Cerebellar cortex (tissue), 1 donor: Measurements from ENCODE around the gene COMMD4.
A peak's percentile ranks its signal among the peaks of the same experiment; 100 is the strongest.
"Not testable (repeated sequence)": the region's sequence is repeated elsewhere in the genome, so short reads cannot be mapped to it uniquely, and the experiment has no call there.

Experiments used
- DNase-seq: peaks from one replicate; pipeline ENCODE4 v3.0.0-alpha.2; 2015; ENCODE audit warnings: low spot score

Gene COMMD4

DNA sequence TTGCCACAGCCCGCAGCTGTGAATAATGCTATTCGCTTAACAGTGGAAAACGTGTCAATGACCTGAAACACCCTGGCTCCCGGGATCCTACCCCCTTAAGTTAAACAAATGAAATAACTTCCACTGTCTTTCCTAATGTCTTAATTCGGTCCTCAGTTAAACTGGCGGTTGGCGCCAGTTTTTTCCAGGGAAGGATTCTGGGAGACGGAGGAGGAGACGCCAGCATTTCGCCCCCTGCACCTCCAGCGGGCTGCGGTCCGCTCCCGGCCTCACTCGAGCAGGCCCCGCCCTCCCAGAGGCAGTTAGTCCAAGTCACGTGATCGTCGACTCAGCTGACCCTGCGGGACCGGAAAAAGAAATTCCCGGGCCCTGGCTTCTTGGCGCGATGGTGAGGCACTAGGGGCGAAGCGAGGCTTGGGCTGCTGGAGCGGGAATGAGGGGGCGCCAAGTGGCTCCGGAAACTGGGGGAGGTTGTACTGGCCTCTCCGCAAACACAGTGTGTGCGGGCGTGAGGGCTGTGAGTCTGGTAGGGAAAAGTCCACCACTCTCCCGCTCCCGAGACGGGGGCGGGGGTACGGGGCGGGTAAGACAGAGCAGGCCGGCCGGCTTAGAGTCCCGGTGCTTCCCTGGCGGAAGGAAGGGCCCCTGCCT is at the start of gene COMMD4:
TSS of gene COMMD4 (plus strand) at position 359 of the 651 bp plus-strand sequence. CDS start at position 386, 27 bp downstream.
- peak; percentile 96 for DNase-seq

DNA sequence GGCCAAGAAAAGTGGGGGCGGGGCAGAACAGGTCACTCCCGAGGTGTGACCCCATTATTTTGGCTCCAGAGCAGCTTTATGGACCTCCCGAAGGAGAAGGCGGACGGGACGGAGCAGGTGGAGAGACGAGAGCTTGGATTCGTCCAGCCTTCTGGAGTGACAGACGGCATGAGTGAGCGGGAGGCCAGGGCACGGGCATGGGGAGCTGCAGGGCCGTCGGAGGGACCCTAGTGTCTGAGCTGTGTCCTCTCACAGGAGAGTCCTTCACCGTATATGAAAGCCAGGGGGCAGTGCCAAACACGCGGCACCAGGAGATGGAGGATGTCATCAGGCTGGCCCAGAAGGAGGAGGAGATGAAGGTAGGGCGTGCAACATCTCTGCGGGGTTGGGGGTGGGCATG is 42.2 kb upstream of the COMMD4 start:
- DNase-seq = not testable (repeated sequence)

DNA sequence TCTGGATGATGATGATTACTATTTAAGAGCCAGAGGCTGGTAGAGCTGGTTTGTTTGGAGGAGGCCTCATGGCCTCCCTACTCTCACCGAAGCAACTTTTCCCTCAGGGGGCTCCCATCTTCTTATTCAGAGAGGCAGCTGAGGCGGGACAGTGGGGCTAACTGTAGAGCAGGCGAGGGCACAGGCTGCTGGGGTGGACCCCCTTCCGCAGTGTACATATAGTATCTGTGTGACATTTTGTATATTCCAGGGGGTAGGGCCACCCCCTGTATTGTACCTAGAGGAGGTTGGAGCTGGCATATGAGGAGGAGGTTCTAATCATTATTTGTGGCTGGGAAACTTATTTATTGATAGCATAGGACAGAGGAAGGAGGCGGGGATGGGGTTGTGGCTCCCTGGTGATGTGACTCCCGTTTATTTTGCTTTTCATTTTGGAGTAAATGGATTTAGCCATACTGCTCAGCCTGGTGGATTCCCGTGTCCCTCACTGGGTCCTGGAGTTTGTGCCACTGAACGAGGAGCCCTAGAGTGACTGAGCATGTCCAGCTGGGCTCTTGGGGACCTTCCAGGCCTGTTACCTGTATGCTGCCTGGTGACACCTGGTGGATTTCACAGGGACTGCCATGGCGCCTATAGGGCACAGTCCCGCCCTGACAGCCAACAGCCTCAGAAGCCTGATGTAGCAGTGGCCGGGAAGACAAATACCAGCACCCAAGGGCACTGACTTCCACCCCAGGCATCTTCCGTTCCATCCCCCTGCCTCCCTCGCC is 37.1 kb upstream of the COMMD4 start:
- not testable (repeated sequence) for DNase-seq

DNA sequence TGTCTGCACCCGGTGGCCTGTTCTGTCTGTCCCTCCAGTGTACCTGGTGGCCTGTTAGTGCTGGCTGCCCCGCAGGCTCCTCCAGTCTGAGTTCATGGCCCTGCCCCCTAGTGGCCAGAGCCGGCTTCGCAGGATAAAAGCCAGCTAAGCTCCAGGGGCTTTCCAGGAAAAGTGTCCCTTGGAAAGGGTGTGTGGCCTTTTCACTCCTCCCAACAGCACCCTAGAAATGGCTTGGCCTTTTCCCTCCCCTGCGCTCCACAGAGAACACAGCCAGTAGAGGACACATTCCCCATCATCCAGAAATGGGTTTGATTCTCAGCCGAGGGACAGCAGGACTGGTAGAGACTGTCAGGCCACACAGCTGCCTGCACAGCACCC is 36.6 kb upstream of the COMMD4 start:
- DNase-seq = not testable (repeated sequence)

DNA sequence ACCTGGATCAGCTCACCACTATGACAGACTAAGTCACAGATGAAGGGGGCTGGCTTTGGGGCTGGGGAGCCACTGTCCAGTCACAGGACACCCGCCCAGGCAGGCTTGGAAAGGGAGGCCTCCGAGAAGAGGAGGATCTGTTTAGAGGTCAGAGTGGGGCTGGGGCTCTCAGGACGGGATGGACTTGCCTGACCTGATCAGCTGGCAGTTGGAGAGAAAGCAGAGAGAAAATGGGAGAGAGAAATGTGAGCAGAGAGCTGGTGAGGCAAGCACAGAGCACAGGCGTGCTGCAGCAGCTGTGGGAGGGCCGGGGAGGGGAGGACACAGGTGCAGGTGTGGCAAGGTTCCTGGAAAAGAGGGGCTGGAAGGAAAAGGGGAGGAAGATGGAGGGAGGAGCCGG is 35.8 kb upstream of the COMMD4 start:
- DNase-seq = not testable (repeated sequence)

DNA sequence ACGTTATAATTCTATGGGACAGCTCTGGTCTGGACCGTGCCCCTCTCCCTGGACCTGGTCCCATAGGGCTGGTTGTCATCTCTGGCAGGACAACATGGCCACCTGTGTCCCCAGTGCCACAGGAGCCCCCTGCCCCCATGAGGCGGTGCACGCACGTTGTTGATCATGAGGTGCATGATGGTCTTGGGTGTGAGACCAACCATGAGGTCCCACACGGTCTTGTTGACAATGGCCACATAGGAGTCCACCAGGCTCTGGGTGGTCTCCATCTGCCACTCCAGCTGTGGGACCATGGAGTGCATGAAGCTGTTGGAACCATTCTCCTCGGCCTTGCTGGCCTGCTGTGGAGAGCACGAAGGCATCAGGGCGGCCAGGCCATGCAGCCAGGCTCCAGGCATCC is 33.5 kb upstream of the COMMD4 start:
- no peak for DNase-seq

DNA sequence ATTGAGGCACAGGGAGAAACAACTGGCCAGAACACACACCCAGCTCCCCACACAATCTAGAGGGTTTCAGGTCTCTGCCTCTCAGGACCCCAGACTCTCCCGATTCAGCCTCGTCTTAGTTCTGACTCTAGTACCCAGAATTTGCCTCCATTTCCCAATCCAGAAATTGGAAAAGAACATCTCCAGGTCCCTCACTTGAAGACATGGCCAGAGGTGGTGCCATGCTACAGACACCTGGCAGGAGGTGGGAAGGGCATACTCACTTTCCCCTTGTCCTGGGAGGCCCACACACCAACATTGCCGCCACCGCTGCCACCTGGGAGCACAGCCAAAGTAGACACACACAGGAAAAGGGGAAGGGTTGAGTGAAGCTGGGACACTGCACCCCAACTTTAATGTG is 33.1 kb upstream of the COMMD4 start:
- DNase-seq = not testable (repeated sequence)

DNA sequence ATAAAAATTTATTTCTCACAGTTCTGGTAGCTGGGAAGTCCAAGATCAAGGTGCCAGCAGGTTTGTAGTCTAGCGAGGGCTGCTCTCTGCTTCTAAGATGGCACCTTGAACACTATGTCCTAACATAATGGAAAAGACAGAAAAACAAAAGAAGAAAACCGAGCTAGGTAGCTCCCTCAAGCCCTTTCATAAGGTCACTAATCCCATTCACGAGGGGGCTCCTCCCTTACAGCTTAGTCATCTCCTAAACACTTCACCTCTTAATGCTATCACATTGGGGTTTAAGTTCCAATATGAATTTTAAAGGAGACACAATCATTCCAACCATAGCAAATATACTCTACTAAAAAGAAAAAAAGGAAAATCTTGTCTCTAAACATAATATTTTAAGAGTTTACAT is 29.7 kb upstream of the COMMD4 start:
- DNase-seq = no peak

DNA sequence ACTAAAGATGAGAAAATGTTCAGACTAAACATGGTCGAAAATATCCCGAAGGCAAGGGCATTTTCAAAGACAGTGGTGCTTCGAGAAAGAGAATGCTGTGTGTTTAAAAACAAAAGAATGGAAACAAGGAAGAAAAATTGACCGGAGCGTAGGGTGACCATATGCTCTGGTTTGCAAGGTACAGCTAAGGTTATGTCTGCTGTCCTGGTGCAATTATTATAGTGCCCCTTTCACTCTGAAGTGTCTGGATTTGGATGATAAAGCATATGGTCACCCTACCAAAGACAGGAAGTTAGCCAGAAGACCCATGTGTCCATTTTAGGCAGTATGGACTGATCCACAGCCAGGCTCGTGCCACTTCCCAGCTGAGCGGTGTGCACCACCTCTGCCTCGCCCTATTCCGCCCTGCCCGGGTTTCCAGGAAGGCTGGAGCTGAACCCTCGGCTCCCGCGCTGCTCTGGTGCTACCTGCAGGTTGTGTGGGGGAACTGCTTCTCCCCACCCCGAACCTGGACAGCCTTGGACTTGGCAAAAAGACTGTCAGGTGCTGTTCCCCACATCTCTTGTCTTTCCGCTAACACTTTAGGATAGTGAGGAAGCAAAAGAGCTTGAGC is 28.0 kb upstream of the COMMD4 start:
- peak; percentile 37 for DNase-seq

DNA sequence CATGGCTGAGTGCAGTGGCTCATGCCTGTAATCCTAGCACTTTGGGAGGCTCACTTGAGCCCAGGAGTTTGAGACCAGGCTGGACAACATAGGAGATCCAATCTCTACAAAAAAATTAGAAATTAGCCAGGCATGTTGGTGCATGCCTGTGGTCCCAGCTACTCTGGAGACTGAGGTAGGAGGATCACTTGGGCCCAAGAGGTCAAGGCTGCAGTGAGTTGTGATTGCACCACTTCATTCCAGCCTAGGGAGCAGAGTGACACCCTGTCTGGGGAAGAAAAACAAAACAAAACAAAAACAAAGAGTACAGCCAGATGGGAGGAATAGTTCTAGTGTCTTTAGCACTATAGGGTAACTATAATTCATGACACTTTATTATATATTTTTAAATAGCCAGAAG is 26.2 kb upstream of the COMMD4 start:
- no peak for DNase-seq

DNA sequence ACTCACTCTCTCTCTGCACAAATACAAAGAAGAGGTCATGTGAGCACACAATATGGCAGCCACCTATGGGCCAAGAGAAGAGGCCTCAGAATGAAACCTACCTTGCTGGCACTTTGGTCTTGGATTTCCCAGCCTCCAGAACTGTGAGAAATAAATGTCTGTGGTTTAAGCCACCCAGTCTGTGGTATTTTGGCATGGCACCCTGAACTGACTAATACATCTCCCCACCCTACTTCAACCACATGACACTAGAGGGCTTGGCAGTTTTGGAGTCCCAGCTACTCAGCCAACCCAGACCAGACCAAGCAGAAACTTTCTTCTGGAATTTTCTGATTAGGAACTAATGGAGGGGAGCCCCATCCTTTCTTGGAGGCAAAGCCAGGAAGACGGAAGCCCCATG is 23.3 kb upstream of the COMMD4 start:
- DNase-seq = not testable (repeated sequence)

DNA sequence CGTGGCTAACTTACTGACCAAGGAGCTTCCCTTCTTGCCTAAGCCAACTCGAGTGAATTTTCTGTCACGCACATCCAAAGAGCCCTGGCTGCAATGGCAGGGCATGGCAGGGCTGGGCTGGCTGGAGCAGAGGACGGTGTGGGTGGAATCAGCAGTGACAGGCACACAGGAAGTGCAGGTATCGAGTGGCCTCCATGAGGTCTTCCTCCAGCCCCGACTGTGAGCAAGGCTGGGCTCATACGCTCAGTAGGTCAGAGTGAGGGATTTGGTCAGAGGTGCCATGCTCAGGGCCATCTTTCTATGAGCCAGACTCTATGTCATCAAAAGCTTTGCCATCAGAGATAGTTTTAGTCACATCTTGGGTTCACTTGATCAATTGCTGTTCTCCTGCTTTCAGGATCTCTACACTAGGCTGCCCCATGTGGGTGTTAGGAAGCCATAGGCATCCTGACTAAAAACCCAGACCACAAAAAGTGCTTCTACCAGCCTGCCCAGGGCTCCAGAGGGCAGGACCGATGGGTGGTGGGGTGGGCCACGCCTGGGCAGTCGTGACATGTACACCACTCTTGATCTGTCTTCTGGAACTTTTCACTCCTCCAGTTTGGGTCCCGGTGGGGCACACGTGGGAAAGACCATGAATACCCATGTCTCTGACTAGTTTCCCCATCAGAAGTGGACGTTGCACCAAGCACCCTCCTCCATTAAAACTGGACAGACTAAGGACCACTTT is 22.6 kb upstream of the COMMD4 start:
- no peak for DNase-seq

DNA sequence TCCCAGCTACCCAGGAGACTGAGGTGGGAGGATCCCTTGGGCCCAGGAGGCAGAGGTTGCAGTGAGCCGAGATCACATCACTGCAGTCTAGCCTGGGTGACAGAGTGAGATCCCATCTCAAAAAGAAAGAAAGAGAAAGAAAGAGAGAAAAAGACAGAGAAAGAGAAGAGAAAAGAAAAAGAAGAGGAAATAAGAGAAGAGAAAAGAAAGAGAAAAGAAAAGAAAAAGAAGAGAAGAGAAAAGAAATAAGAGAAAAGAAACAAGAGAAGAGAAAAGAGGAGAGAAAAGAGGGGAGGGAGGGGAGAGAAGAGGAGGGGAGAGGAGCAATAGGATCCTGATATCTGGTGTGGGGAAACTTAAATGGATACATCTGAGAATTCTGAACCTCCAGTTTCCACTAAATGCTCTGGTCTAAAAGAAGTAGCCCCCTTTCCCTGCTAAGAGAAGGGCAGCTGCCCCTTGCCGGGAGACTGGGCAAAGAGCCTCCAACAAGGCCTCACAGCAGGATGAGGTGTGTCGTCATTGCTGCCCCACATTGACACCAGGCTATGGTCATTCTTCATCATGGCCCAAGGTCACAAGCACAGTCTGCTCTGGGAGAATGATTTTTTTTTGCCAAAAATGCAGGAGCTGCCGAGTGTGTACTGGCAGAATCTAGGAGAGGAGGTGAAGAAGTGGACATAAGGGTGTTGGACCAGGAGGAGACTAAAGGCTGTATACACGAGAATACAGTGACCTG is 21.1 kb upstream of the COMMD4 start:
- DNase-seq = no peak

DNA sequence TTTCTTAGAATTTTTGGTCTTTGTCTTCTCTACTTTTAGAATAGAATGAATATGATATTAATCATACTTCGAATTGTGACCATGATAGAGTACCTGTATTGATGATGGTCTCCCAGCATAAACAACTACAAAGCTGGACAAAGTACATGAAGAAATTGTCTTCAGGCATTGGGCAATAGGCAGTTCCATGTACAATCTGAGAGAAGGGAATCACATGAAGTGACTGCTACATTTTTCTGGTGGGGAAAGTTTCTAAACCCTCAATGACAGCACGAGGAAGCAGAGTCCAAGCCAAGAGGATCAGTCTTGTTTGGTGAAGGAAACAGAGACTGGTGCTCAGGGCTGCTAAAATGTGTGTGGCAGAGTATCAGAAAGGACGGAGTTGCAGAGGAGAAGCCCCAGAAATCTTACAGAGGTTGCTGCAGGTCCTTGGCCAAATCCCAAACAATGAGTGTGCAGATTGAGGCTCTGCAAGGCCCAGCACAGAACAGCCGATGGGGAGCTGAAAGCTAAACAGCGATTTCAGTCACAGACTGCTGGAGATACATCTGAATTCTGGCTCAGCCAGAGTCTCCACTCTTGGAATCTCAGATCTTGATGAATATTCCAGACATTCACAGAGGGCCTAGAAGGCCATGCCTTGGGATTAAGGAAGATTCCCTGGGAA is 16.5 kb upstream of the COMMD4 start:
- DNase-seq = not testable (repeated sequence)

DNA sequence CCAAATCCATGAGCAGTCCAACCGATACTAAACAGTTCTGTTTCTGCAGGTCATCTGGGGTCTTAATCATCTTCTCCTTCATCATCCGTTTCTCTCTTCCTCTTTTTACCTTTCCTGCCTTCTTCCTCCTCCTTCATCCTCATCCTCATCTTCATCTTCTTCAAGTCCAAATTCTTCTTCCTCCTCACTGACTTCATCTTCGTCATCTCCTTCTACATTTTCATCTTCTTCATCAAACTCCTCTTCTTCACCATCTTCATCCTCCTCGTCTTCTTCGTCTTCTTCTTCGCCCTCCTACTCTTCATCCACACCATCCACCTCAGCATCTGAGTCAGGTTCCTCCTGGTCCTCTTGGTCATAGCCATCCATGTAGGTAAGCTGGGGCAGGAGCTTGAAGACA is 14.2 kb upstream of the COMMD4 start:
- DNase-seq = no peak

DNA sequence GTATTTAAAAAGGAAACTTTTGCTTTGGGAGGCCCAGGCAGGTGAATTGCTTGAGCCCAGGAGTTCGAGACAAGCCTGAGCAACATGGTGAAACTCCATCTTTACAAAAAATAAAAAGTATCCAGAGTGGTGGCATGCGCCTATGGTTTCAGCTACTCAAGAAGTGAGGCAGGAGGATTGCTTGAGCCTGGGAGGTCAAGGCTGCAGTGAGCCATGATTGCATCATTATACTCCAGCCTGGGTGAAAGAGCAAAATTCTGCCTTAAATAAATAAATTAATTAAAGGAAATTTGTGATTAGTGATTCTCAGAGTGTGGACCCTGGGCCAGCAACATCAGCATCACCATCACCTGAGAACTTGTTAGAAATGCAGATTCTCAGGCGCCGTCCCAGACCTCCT is 9.9 kb upstream of the COMMD4 start:
- no peak for DNase-seq

DNA sequence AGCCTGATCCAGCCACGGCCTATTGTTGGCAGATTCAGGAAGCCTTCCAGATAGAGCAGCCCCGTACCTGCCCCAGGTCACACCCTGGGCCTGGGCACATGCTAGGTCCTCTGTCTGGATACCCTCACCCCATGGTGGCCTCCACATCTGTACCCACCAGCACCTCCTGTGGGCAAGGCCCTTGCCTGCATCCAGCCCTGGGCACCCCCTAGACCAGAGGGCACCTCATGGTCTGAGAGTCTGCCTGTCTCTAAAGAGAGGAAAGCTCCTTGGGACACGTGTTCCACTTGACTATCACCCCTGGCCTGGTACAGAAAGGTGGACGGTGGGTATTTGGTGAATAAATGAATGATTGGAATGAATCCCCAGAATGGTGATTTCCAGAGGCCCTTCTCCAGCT is 8.9 kb upstream of the COMMD4 start:
- no peak for DNase-seq

DNA sequence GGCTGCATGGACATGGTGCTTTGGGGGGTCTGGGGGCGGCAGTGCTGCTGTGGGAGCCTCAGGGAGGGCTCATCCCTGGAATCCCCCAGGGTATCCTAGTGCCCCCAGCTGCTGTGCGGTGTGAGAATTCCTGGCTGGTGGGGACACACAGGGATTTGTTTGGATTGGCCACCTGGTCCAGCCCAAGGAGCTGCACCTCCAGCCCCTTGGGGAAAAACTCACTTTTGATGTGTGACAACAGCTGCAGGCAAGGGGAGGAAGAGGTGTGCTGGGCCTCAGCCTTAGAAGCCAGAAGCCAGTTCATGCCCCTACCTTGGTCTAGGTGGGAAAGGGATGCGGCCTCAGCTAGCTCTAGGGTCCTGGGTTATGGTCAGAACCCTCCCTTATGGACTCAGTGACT is 8.4 kb upstream of the COMMD4 start:
- DNase-seq = no peak

DNA sequence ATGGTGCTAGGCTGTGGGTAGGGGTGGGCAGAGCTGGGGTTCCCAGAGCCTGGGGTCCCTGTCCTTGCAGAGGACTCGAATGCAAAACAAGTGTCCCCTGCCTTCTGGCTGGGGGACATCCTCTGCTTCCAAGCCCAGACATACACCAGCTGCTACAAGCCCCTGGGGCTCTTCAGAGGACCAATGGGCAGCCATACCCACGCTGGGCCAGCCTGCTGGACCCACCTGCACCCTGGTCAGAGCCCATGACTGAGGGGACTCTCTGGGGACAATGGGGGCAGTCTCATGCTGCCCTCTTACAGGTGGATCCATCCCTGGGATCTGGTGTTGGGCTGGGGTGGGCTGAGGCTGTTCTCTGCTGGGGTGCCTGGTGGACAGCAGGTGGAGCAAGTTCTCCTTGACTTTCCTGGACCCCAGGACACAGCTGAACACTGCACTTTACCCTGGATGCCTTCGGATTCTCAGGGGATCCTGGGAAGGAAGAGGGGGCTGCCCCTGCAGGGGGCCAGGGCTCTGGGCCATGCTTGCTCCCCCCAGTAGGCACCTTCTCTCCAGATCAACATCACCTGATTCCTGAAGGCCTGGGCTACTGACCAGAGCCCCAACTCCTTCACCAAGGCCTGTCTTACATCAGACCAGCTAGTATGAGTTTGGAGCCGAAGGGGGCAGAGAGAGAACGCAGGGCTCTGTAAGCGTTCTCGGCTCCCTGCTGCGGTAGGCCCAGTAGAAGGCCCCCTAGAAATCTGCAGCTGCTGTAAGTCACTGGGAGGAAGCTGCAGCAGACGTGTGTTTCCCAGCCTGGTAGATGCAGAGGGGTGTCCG is 7.2 kb upstream of the COMMD4 start:
- DNase-seq = no peak

DNA sequence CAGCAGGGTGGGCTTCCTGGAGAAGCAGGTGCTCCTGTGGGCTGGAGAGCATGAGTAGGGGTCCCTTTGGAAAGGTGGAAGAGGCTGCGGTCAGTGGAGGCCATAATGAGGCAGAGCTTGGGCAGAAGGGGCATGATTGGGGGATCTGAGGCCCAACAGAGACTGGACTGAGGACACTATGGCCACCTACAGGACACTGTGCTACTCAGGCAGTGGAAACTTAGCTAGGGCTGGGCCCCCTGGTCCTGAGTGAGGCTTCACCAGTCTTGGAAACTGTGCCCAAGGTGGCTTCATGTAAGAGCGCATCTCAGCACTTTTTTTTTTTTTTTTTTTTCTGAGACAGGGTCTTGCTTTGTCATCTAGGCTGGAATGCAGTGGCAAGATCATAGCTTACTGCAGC is 6.3 kb upstream of the COMMD4 start:
- DNase-seq = no peak
